GM18519 (cell line): ENCODE results near the gene B4GALNT4.
"Not testable (repeated sequence)": the region's sequence is repeated elsewhere in the genome, so short reads cannot be mapped to it uniquely, and the experiment has no call there.

Source experiments
- ATAC-seq: cut with Tn5 transposase; IDR thresholded peaks from one replicate; pipeline ENCODE4 v1.9.1; 2021; ENCODE audit warnings: mild to moderate bottlenecking, moderate library complexity; ENCODE audit not compliant: unreplicated experiment, low FRiP score

The B4GALNT4 gene

DNA sequence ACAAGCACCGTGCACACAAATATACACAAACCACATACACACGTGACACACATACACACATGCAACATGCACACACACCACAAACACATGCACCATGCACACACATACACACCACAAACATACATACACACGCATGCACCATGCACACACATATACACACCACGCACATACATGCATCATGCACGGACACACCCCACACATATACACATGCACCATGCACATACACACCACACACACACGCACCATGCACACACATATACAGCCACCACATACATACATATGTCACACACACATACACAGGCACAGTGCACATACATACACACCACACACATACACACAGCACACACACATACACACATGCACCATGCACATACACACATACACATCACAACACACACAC, 12.7 kb upstream of the B4GALNT4 start:
- no peak for ATAC-seq

DNA sequence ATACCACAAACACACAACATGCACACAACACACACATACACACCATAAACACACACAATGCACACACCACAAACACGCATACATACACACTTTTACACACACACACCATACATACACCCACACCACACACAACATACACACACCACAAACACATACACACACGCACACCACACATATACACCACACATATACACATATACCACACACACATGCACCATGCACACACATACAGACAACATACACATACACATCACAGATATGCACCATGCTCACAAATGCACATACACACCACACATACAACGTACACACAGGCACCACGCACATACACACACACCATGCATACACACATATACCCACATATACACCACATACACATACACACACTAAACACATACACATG, 11.7 kb upstream of the B4GALNT4 start:
- ATAC-seq = no peak

DNA sequence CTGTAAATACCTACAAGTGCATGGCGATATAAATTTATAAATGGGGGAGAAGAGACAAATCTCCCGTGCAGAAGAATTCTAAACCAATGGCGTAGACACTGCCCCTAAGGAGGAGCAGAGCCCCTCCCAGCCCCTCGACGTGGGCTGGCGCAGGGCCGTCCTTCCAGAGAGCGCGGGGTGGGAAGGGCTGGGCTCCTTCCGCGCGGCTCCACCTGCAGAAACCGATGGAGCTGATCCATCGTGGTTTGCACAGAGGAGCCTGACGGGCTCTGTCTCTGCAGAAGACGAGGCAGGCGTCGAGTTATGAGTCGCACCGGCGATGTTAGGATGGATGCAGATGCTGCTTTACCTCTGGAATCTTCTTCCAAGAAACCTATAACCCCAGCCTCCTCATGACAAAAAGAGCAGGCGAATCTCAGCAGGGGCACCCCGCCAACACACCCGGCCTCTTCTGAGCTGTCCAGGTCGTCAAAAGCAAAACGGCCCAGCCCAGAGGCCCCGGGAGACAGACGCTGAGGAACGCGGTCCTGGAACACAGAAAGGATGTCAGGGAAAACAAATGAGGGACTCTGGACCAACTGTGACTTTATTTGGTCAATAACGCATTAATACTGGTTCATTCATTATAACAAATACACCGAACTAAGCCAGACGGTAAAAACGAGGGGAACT, 11.0 kb upstream of the B4GALNT4 start:
- no peak for ATAC-seq

DNA sequence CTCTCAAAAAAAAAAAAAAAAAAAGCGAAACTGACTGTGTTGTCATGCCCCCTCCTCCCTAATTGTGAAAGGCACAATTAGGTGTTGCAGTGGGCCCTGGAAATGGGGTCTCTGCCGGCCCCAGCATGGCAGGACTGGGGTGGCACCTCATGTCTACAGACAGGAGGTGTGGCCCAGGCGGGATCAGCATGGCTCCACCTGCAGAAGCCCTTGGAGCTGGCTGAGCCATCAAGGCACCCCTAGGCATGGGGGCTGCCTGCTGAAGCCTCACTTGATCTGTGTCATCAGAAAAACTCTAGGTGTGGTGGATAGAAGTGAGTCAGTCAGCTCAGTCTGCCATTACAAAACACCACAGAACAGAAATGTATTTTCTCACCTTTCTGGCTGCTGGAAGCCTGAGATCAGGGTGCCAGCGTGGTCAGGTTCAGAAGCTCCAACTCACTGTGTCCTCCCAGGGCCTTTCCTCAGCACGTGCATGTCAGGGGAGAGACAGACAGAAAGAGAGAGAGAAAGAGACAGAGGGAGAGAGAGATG, 10.1 kb upstream of the B4GALNT4 start:
- ATAC-seq = no peak

DNA sequence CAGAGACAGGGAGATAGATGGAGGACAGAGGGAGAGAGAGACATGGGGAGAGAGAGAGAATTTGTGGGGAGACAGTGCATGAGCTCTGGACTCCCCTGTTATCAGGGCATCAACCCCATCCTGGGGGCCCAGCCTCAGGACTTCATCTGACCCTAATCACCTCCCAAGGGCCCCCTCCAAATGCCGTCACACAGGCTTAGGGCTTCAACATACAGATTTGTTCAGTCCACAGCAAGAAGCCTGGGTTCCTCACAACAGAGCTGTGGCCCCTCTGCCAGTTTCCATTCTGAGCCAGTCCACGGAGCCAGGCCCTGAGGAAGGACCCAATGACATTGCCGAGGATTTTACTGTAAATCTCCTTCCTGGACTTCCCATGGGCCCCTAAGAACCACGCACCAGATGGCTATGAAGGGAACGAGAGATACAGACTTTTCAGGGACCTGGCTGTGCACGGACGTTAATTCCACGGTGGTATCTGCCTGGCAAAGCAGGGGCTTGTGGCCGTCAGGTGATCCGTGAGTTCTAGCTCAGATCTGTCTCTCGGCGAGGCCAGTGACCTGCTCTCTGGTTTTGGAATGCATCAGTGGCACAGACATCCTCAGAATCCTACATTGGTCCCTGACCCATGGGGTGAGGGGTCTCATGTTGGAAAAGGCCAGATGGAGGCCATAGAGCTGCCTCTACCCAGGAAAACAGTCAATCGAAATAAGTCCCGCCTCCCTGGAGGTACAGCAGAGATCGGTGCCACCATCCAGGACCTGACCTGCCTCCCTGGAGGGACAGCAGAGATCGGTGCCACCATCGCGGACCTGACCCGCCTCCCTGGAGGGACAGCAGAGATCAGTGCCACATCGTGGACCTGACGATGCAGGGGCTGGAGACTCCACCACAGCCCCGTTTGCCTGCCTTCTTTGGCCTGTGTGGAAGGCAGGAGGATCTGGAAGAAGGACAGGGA, 8.7 kb upstream of the B4GALNT4 start:
- no peak for ATAC-seq

DNA sequence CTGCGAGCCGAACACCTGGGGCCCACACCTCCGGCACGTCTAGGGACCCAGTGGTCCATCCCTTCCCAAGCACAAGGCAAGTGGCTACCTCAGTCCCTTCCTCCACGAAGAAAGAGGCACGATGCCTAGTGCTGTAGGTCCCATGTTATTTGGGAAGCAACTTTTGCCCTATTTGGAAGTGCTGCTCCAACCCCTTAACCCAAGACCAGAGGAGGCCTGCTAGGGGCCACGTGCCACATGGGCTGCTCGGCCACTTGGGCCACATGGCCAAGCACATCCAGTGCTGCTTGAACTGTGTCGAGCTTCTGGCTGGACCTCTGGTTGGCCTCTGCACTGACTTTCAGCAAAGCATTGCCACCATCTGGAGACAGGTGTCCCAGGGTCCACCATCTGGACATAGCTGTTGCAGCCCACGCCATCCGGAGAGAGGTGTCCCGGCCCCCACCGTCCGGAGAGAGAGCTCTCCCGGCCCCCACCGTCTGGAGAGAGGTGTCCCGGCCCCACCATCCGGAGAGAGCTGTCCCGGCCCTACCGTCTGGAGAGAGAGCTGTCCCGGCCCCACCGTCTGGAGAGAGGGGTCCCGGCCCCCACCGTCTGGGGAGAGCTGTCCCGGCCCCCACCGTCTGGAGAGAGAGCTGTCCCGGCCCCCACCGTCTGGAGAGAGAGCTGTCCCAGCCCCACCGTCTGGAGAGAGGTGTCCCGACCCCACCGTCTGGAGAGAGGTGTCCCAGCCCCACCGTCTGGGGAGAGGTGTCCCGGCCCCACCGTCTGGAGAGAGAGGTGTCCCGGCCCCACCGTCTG, 6.5 kb upstream of the B4GALNT4 start:
- no peak for ATAC-seq

- ATAC-seq = not testable (repeated sequence)
Measured at GRCh38 chr11:363443-363805, 5.9 kb upstream of the B4GALNT4 start.

GRCh38 chr11:363948-364761, 5.1 kb upstream of the B4GALNT4 start:
- no peak for ATAC-seq

DNA sequence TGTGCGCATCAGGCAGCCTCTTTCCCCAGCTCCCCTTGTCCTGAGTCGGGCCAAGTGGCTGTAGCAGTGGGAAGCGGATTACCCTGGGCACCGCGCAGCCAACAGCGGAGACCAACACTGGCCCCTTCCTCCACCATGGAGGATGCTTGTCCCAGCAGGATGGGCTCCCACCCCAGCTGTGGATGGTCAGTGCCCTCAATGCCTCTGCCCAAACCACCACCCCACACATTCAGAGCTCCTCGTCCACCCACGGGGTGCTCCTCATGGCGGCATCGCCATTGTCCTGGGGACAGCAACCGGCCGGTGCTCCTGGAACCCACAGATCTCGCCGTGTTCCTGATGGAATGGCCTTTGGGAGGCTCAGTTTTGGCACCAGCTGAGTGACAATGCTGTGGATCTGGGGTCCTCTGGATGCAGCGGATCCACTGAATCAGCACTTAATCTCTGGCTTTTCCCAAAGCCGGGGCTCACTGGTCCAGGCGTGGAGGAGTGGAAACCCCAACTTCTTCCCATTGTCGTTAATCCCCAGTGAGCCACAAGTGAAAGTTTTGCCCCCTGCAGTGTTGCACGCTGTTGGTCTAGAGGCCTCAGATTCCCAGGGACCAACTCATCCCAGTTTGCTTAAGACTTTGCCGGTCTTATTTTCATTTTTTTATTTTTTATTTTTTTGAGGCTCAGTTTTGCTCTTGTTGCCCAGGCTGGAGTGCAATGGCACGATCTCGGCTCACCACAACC, 4.1 kb upstream of the B4GALNT4 start:
- ATAC-seq = no peak

DNA sequence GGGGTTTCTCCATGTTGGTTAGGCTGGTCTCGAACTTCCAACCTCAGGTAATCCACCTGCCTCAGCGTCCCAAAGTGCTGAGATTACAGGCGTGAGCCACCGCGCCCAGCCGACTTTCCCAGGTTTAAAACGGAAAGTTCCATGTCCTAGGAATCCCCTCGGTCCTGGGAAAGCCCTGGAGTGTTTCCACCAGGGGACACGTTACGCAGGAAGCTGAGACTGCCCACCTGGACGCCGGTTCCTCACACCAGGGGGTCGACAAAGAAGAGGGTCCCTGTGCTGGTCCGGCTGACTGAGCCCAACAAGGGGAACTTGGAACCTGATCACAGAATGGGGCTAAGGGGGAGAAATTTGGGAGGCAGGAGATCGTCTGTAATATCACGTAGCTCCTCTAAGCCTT, 3.5 kb upstream of the B4GALNT4 start:
- ATAC-seq = no peak

DNA sequence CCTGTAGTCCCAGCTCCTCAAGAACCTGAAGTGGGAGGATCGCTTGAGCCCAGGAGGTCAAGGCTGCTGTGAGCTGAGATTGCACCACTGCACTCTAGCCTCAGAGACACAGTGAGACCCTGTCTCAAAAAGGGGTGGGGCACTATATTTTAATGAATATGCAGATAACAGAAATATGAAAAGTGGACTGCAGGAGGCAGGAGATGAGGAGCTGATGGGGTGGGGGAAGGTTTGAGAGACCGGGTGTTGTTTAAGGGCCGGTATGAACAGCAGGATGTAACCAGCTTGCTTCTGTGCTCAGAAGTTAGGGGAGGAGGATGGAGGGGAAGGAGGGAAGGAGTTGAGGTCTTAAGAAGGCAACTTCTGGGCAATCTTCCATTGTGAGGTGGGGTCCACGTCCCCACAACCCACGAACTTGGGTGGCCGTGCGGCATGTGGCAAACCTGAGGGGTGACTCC, 1.3 kb upstream of the B4GALNT4 start:
- ATAC-seq = no peak

DNA sequence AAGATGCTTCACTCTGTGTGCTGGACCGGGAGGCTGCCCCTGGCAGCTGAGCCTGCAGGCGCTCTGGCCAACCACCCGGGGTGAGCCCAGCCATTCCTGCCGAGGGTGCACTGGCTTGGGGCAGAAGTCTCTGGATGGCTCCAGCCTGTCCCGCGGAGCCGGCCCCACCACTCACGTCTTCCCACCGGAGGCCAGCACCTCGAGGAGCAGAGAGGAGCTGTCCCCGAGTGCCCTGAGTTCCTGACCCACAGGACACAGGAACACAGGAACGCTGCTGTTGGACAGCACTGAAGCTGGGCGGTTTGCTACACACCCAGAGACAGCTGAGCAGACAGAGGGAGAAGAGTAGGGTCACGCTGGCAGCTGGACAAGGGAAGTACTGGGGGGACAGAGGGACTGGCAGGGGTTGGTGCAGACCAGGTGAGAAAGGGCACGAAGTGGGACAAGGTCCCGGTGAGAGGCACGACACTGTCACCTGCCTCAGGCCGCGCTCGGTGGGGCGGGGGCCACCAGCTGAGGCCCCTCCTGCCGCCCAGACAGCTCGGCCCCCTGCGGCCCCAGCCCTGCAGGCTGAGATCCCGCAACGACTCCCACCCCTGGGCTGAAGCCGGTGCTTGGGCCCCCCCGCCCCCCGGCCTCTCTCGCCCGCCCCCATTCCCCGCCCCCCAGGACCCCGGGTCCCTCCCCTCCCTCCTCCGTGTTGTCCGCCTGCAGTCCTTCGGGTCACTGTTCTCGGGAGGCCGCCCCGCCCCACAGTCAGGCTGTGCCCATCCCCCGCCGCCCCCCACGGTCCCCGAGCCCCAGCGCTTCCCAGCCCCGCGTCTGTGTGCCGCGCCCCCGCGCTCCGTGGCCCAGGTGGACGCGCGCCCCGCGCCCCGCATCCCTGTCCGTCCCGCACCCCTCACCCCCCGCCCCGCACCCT, 624 bp upstream of the B4GALNT4 start:
- ATAC-seq = no peak

- ATAC-seq = no peak
Measured at GRCh38 chr11:370070-370941, 1.0 kb downstream of the B4GALNT4 start.

- ATAC-seq = no peak
Measured at GRCh38 chr11:371051-371450, 1.8 kb downstream of the B4GALNT4 start.

DNA sequence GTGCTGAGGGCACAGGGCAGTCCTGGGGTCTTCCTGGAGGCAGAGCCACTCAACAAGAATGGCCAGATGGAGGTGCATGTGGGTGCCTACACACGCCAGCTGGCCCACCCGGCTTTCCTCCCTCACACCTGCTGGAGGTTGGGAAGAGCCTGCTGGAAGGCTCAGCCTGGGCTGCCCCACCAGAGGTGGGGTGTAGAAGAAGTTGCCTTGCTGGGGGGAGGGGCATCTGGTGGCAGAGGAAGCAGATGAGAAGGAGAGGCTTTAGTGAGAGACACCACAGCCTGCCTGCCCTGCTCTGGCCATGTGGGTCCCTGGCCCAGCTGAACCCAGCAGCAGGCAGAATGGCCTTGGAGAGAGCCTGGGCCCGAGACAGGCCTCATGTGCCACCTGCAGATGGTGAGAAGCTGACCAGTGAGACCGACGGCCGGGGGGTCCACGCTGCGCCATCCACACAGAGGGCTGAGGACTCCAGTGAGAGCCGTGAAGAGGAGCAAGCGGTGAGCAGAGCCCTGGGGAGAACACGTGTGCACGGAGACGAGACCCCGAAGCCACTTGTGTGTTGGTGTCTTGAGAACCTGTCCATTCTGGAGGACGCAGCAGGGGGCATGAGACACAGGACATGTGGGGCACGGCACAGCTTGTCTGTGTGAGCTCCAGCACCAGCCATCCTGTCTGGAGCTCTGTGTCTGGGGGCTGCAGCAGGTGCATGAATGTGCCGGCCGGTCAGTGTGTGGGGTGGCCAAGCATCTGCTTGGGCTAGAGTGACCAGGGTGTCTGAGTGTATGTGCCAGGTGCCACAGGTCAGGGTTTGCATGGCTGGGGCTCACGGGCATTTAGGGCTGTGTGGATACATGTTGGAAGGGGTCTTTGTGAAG, 2.7 kb downstream of the B4GALNT4 start:
- no peak for ATAC-seq
